WTC11 (cell line): Measurements from ENCODE around the gene SELENBP1.

ENCODE experiments used
- ATF3 ChIP-seq: sonication (generic); formaldehyde crosslinking; conservative IDR thresholded peaks from 2 replicates; pipeline ENCODE4 v1.8.1; 2022; ENCODE audit warnings: mild to moderate bottlenecking, missing genetic modification reagents
- CTCF ChIP-seq: fragments of 200-600 bp; IDR thresholded peaks from 2 replicates; pipeline ENCODE4 v1.8.0; 2022; ENCODE audit warnings: antibody characterized with exemption
- E2F4 ChIP-seq: sonication (generic); formaldehyde crosslinking; IDR thresholded peaks from 2 replicates; pipeline ENCODE4 v1.8.1; 2022; ENCODE audit warnings: low read depth, mild to moderate bottlenecking, moderate library complexity, missing genetic modification reagents, borderline replicate concordance

GRCh38 chr1:151325231-151325630 lies 47.3 kb downstream of the SELENBP1 start:
- no peak for TF ChIP-seq E2F4 (CRISPR knock-in tag)
- TF ChIP-seq CTCF = no peak
- TF ChIP-seq ATF3 = no peak
